ENCODE measurements around the gene APOB. TPM values are rescaled to one million over a fixed set of nuclear protein-coding genes. Genes with fewer than 3 reads are reported as not detected.

APOB gene
- total RNA-seq, 1 donor, result under 0.01 TPM

DNA sequence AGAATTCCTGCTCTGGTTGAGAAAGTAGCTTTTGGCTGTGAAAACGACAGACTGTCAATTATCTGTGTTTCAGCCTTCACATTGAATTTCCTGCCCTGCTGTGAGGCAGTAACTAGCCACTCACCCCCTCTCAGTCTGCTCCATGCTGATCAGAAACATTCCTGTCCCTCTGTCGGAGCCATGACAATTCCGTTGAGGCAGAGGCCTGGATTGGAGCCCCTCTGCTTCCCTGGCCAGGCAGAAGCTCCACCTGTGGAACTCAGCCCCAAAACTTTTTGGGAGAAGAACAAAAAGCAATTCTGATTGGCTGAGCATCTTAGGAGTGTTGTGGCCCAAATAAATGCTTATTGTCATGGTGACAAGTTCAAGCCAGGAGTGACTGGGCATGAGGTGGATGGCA lies 60.0 kb downstream of the APOB start:
- Histone ChIP-seq H4K20me1 (ENCODE audit: insufficient read depth, low read length) (no peaks in the 10 kb centered on the region), H3K4me3 (ENCODE audit: insufficient read depth, low read length) (no peak overlapping the region), H3K4me2 (ENCODE audit: insufficient read depth, low read length) (no peak overlapping the region), H3K79me2 (ENCODE audit: insufficient read depth, low read length) (no peaks in the 10 kb centered on the region), H3K27ac (ENCODE audit: low read depth, low read length) (no peak overlapping the region), H3K27me3 (ENCODE audit: insufficient read depth, low read length) (no peaks in the 10 kb centered on the region), H2AFZ (ENCODE audit: low read length) (no peak overlapping the region), H3K36me3 (ENCODE audit: insufficient read depth, low read length) (no peaks in the 10 kb centered on the region), H3K9me3 (ENCODE audit: low read depth, low read length) (no peaks in the 10 kb centered on the region), H3K4me1 (ENCODE audit: insufficient read depth, low read length) (no peaks in the 10 kb centered on the region)
- no peak for TF ChIP-seq CTCF (IDR thresholded peaks at IDR 0.05; ENCODE audit: extremely low read depth, low read depth, low read length)
- no peak for DNase-seq (ENCODE audit: insufficient read length, low spot score, missing footprints)

DNA sequence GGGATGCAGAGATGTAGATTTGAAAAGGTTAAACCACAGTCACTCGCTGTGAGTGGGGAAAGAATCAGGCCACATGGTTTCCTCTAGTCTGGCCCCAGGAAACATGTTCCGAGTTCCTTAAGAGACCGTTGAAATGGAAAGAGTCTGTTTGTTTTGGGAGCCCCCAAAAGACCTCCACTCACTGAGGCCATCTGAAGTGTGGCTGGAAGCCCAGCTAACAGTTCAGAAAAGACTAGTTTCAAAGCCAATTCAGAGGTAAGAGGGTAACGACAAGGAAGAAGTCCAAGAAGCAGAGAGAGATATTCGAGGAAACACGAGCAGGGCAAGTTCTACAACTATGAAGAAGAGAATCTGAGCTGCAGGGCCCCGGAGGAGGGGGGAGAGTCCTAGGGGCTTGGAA lies 61.0 kb downstream of the APOB start:
- H3K4me3 ChIP-seq (ENCODE audit: insufficient read depth, low read length), result no peak overlapping the region
- DNase-seq (ENCODE audit: insufficient read length, low spot score, missing footprints), result no peak
- H2AFZ ChIP-seq (ENCODE audit: low read length), result no peak overlapping the region
- H4K20me1 ChIP-seq (ENCODE audit: insufficient read depth, low read length), result no peaks in the 10 kb centered on the region
- no peaks in the 10 kb centered on the region for H3K9me3 ChIP-seq (ENCODE audit: low read depth, low read length)
- H3K4me1 ChIP-seq (ENCODE audit: insufficient read depth, low read length), result no peaks in the 10 kb centered on the region
- TF ChIP-seq CTCF (IDR thresholded peaks at IDR 0.05; ENCODE audit: extremely low read depth, low read depth, low read length), result no peak
- H3K36me3 ChIP-seq (ENCODE audit: insufficient read depth, low read length), result no peaks in the 10 kb centered on the region
- no peaks in the 10 kb centered on the region for H3K79me2 ChIP-seq (ENCODE audit: insufficient read depth, low read length)
- H3K27me3 ChIP-seq (ENCODE audit: insufficient read depth, low read length), result no peaks in the 10 kb centered on the region
- H3K4me2 ChIP-seq (ENCODE audit: insufficient read depth, low read length), result no peak overlapping the region
- H3K27ac ChIP-seq (ENCODE audit: low read depth, low read length), result no peak overlapping the region

DNA sequence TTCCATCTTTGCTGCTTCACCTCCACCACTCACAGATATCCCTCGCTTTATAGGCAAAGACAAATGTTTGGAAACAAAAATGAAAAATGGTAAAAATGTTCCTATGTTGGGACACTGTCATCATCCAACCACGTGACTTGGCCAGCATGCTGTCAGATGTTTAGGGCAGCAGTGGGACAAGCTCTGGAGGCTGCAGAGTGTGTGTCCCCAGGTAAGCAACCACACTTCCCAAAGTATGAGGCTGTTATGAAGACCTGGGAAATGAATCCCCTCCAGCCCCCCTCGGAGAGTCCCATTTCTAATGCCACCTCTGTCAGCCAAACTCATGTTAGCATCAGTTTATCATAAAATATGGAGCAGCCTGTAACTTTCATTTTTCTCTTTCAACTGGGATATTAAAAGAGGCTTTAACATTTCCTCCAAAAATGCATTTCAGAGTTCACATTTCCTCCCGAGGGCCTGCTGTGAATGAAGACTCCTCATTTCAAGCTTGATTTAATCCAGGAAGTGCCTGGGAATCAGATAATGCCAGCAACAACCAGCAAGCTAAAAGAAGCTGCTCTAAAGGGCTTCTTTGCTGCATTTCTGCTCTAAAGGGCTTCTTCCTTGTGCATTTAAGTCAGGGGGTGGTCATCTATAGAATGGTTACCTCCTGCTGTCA lies 66.2 kb downstream of the APOB start:
- Histone ChIP-seq H3K4me3 (ENCODE audit: insufficient read depth, low read length) (no peak overlapping the region), H3K4me1 (ENCODE audit: insufficient read depth, low read length) (no peaks in the 10 kb centered on the region), H2AFZ (ENCODE audit: low read length) (no peak overlapping the region), H3K79me2 (ENCODE audit: insufficient read depth, low read length) (no peaks in the 10 kb centered on the region), H3K27ac (ENCODE audit: low read depth, low read length) (no peak overlapping the region), H3K4me2 (ENCODE audit: insufficient read depth, low read length) (no peak overlapping the region), H3K9me3 (ENCODE audit: low read depth, low read length) (no peaks in the 10 kb centered on the region), H4K20me1 (ENCODE audit: insufficient read depth, low read length) (no peaks in the 10 kb centered on the region), H3K36me3 (ENCODE audit: insufficient read depth, low read length) (no peaks in the 10 kb centered on the region), H3K27me3 (ENCODE audit: insufficient read depth, low read length) (no peaks in the 10 kb centered on the region)
- TF ChIP-seq CTCF (IDR thresholded peaks at IDR 0.05; ENCODE audit: extremely low read depth, low read depth, low read length), result no peak
- no peak for DNase-seq (ENCODE audit: insufficient read length, low spot score, missing footprints)

- Histone ChIP-seq H3K36me3 (ENCODE audit: insufficient read depth, low read length) (no peaks in the 10 kb centered on the region), H3K79me2 (ENCODE audit: insufficient read depth, low read length) (no peaks in the 10 kb centered on the region), H3K4me2 (ENCODE audit: insufficient read depth, low read length) (no peak overlapping the region), H3K27ac (ENCODE audit: low read depth, low read length) (no peak overlapping the region), H3K4me3 (ENCODE audit: insufficient read depth, low read length) (no peak overlapping the region), H3K9me3 (ENCODE audit: low read depth, low read length) (no peaks in the 10 kb centered on the region), H4K20me1 (ENCODE audit: insufficient read depth, low read length) (no peaks in the 10 kb centered on the region), H3K27me3 (ENCODE audit: insufficient read depth, low read length) (no peaks in the 10 kb centered on the region), H2AFZ (ENCODE audit: low read length) (no peak overlapping the region), H3K4me1 (ENCODE audit: insufficient read depth, low read length) (no peaks in the 10 kb centered on the region)
- DNase-seq (ENCODE audit: insufficient read length, low spot score, missing footprints), result no peak
- TF ChIP-seq CTCF (IDR thresholded peaks at IDR 0.05; ENCODE audit: extremely low read depth, low read depth, low read length), result no peak
Measured at GRCh38 chr2:20976527-20976926, 67.3 kb downstream of the APOB start.

All from osteoblast (primary cell).